ENCODE data around the gene DPRX. TPM values are rescaled to one million over a fixed set of nuclear protein-coding genes. Genes with fewer than 3 reads are reported as not detected.

Gene DPRX
- total RNA-seq, 2 donors from 2014 or later, result not detected

- Histone ChIP-seq H3K27me3 (ENCODE audit: control insufficient read depth, insufficient read depth, low read length, poor library complexity, severe bottlenecking) (no peaks in the 10 kb centered on the region), H3K4me3 (ENCODE audit: low read length) (no peak overlapping the region), H3K9me3 (ENCODE audit: control insufficient read depth, low read length) (no peaks in the 10 kb centered on the region), H3K4me1 (ENCODE audit: control insufficient read depth, insufficient read depth, low read length) (peaks cover 6% of the 10 kb centered on the region), H3K27ac (ENCODE audit: low read depth, low read length) (peak overlapping the region; percentile 61), H3K9ac (ENCODE audit: extremely low read depth, low read length, poor library complexity, severe bottlenecking) (peak overlapping the region; percentile 71), H3K36me3 (ENCODE audit: control insufficient read depth, insufficient read depth, low read length) (no peaks in the 10 kb centered on the region)
- 22 to 31% methylated on average over 9 to 14 of the region's 14 CpGs for WGBS, 2 experiments (ENCODE audit: insufficient coverage in 1 of 2, insufficient read length in 1 of 2)
- Mint-ChIP-seq H3K27me3 (ENCODE audit: insufficient read depth) (no peaks in the 10 kb centered on the region), H3K36me3 (ENCODE audit: low read depth) (no peaks in the 10 kb centered on the region), H3K27ac (peak overlapping the region; percentile 96), H3K4me1 (peaks cover 19% of the 10 kb centered on the region), H3K4me3 (peak overlapping the region; percentile 30), H3K9me3 (no peaks in the 10 kb centered on the region)
- TF ChIP-seq CTCF (conservative IDR thresholded peaks at IDR 0.05), result no peak
- peak; percentile 97 for DNase-seq
Measured at GRCh38 chr19:53594811-53595509, 36.8 kb upstream of the DPRX start.

GRCh38 chr19:53595510-53595867 is 36.3 kb upstream of the DPRX start:
- 29 to 62% methylated on average over 4 to 9 of the region's 9 CpGs for WGBS, 2 experiments (ENCODE audit: insufficient coverage in 1 of 2, insufficient read length in 1 of 2)
- Mint-ChIP-seq H3K4me1 (peaks cover 19% of the 10 kb centered on the region), H3K27ac (peak overlapping the region; percentile 96), H3K9me3 (no peaks in the 10 kb centered on the region), H3K27me3 (ENCODE audit: insufficient read depth) (no peaks in the 10 kb centered on the region), H3K36me3 (ENCODE audit: low read depth) (no peaks in the 10 kb centered on the region), H3K4me3 (peak overlapping the region; percentile 30)
- Histone ChIP-seq H3K9ac (ENCODE audit: extremely low read depth, low read length, poor library complexity, severe bottlenecking) (peak overlapping the region; percentile 71), H3K36me3 (ENCODE audit: control insufficient read depth, insufficient read depth, low read length) (no peaks in the 10 kb centered on the region), H3K27ac (ENCODE audit: low read depth, low read length) (peak overlapping the region; percentile 61), H3K4me3 (ENCODE audit: low read length) (no peak overlapping the region), H3K4me1 (ENCODE audit: control insufficient read depth, insufficient read depth, low read length) (peaks cover 6% of the 10 kb centered on the region), H3K9me3 (ENCODE audit: control insufficient read depth, low read length) (no peaks in the 10 kb centered on the region), H3K27me3 (ENCODE audit: control insufficient read depth, insufficient read depth, low read length, poor library complexity, severe bottlenecking) (no peaks in the 10 kb centered on the region)
- peak; percentile 86 for DNase-seq
- TF ChIP-seq CTCF (conservative IDR thresholded peaks at IDR 0.05), result no peak

GRCh38 chr19:53596056-53596455 is 35.7 kb upstream of the DPRX start:
- Mint-ChIP-seq H3K36me3 (ENCODE audit: low read depth) (no peaks in the 10 kb centered on the region), H3K9me3 (no peaks in the 10 kb centered on the region), H3K27me3 (ENCODE audit: insufficient read depth) (no peaks in the 10 kb centered on the region), H3K27ac (peak overlapping the region; percentile 96), H3K4me1 (peaks cover 19% of the 10 kb centered on the region), H3K4me3 (peak overlapping the region; percentile 30)
- no peaks in the 10 kb centered on the region for H3K9me3 ChIP-seq (ENCODE audit: control insufficient read depth, low read length)
- H3K9ac ChIP-seq (ENCODE audit: extremely low read depth, low read length, poor library complexity, severe bottlenecking), result peak overlapping the region; percentile 71
- no peaks in the 10 kb centered on the region for H3K27me3 ChIP-seq (ENCODE audit: control insufficient read depth, insufficient read depth, low read length, poor library complexity, severe bottlenecking)
- no peak overlapping the region for H3K4me3 ChIP-seq (ENCODE audit: low read length)
- no peak for TF ChIP-seq CTCF (conservative IDR thresholded peaks at IDR 0.05)
- H3K4me1 ChIP-seq (ENCODE audit: control insufficient read depth, insufficient read depth, low read length), result peaks cover 6% of the 10 kb centered on the region
- no peaks in the 10 kb centered on the region for H3K36me3 ChIP-seq (ENCODE audit: control insufficient read depth, insufficient read depth, low read length)
- H3K27ac ChIP-seq (ENCODE audit: low read depth, low read length), result no peak overlapping the region
- peak; percentile 75 for DNase-seq
- 67 to 78% methylated on average over 3 to 7 of the region's 9 CpGs for WGBS, 2 experiments (ENCODE audit: insufficient coverage in 1 of 2, insufficient read length in 1 of 2)

Measured in endodermal cell (in vitro differentiated cells).